ENCODE data around the gene CASKIN2.

Gene CASKIN2

GRCh38 chr17:75515496-75516254 lies at the start of gene CASKIN2:
CASKIN2 (minus strand) TSS chr17:75515537; CDS start chr17:75513804, 1,733 bp downstream.
- DNase-seq, result peak; percentile 62

GRCh38 chr17:75565066-75565465 lies 49.7 kb upstream of the CASKIN2 start:
- DNase-seq, result no peak

GRCh38 chr17:75564195-75564594 lies 48.9 kb upstream of the CASKIN2 start:
- DNase-seq, result no peak

- DNase-seq, result no peak
Measured at GRCh38 chr17:75563063-75563758, 47.9 kb upstream of the CASKIN2 start.

GRCh38 chr17:75561927-75562603 lies 46.7 kb upstream of the CASKIN2 start:
- DNase-seq, result no peak

- no peak for DNase-seq
Measured at GRCh38 chr17:75559958-75560533, 44.7 kb upstream of the CASKIN2 start.

GRCh38 chr17:75558666-75559530 lies 43.6 kb upstream of the CASKIN2 start:
- DNase-seq, result no peak

- no peak for DNase-seq
Measured at GRCh38 chr17:75557852-75558665, 42.7 kb upstream of the CASKIN2 start.

GRCh38 chr17:75557075-75557851 lies 41.9 kb upstream of the CASKIN2 start:
- DNase-seq, result no peak

GRCh38 chr17:75555679-75556153 lies 40.4 kb upstream of the CASKIN2 start:
- DNase-seq, result no peak

GRCh38 chr17:75553295-75554110 lies 38.2 kb upstream of the CASKIN2 start:
- DNase-seq, result no peak

GRCh38 chr17:75552425-75553294 lies 37.3 kb upstream of the CASKIN2 start:
- no peak for DNase-seq

- no peak for DNase-seq
Measured at GRCh38 chr17:75551266-75551665, 35.9 kb upstream of the CASKIN2 start.

- no peak for DNase-seq
Measured at GRCh38 chr17:75550139-75550465, 34.8 kb upstream of the CASKIN2 start.

GRCh38 chr17:75549246-75550138 lies 34.2 kb upstream of the CASKIN2 start:
- peak; percentile 42 for DNase-seq

GRCh38 chr17:75548813-75549212 lies 33.5 kb upstream of the CASKIN2 start:
- no peak for DNase-seq

GRCh38 chr17:75547091-75547490 lies 31.8 kb upstream of the CASKIN2 start:
- DNase-seq, result no peak

GRCh38 chr17:75546181-75546580 lies 30.8 kb upstream of the CASKIN2 start:
- DNase-seq, result no peak

Data from NCI-H187 treated with DMSO at 0.1 percent for 48 hours (cell line).